HepG2 (cell line): Measurements from ENCODE around the gene CEP20. TPM values are rescaled to one million over a fixed set of nuclear protein-coding genes. Genes with fewer than 3 reads are reported as not detected.
A peak's percentile ranks its signal among the peaks of the same experiment; 100 is the strongest.

Source experiments
- MED1 ChIP-seq: sonication (generic); formaldehyde crosslinking; IDR thresholded peaks from 2 replicates; pipeline ENCODE4 v1.4.0; 2020; ENCODE audit warnings: missing genetic modification reagents
- NBN ChIP-seq: fragments of 450-650 bp; conservative IDR thresholded peaks from 2 replicates; pipeline ENCODE4 v1.6.1; 2017
- NONO ChIP-seq, 2 experiments: fragments of 450-650 bp in 1 of 2; sonication (generic) in 1 of 2; formaldehyde crosslinking in 1 of 2; IDR thresholded peaks in 1 of 2; conservative IDR thresholded peaks in 1 of 2; 2 replicates each; pipeline versions ENCODE4 v1.6.1 to v1.8.0; 2017 to 2022; ENCODE audit warnings: mild to moderate bottlenecking in 1 of 2, missing genetic modification reagents in 1 of 2, moderate library complexity in 1 of 2
- SALL1 ChIP-seq: sonication (generic); formaldehyde crosslinking; IDR thresholded peaks from 2 replicates; pipeline ENCODE4 v1.8.0; 2022; ENCODE audit warnings: mild to moderate bottlenecking, missing genetic modification reagents
- SP5 ChIP-seq: IDR thresholded peaks from 2 replicates; pipeline ENCODE4 v1.6.1; 2016; ENCODE audit warnings: low read depth, borderline replicate concordance
- TGIF2 ChIP-seq: IDR thresholded peaks from 2 replicates; pipeline ENCODE4 v1.6.1; 2016; ENCODE audit warnings: control low read depth, missing compliant biosample characterization
- ZNF777 ChIP-seq: sonication (generic); formaldehyde crosslinking; IDR thresholded peaks from 2 replicates; pipeline ENCODE4 v1.4.0; 2020; ENCODE audit warnings: missing genetic modification reagents
- ZNF883 ChIP-seq: sonication (generic); formaldehyde crosslinking; IDR thresholded peaks from 2 replicates; pipeline ENCODE4 v1.5.1; 2020; ENCODE audit warnings: mild to moderate bottlenecking, missing genetic modification reagents; ENCODE audit errors: not compliant biosample characterization
- polyA plus RNA-seq, 8 experiments: library from polyadenylated mRNA; depleted of rRNA in 3 of 8; stranded (reverse) in 7 of 8; unstranded in 1 of 8; fragments of >200 nt; fragmentation: Illumina TruSeq in 4 of 8; extraction: Trizol in 4 of 8; gene quantifications; 2 replicates each; pipeline versions ENCODE4 v1.2.1 to v1.2.3, GENCODE V29; 2011 to 2016; ENCODE audit warnings: low read depth in 4 of 8, missing spikeins in 1 of 8, mixed read lengths in 1 of 8; ENCODE audit not compliant: insufficient read depth in 1 of 8
- total RNA-seq, 5 experiments: library from RNA; depleted of rRNA; stranded (reverse); fragments of >200 nt; fragmentation: Illumina TruSeq; extraction: Trizol; gene quantifications; 2 replicates each; pipeline ENCODE4 v1.2.3, GENCODE V29; 2016; ENCODE audit warnings: low read depth in 1 of 5
- TF ChIP-seq, protein P1 (sequence below): sonication (generic); formaldehyde crosslinking; IDR thresholded peaks from 2 replicates; pipeline ENCODE4 v1.4.0; 2020; ENCODE audit warnings: mild to moderate bottlenecking, missing genetic modification reagents
- TF ChIP-seq, protein P2 (sequence below): sonication (generic); formaldehyde crosslinking; IDR thresholded peaks from 2 replicates; pipeline ENCODE4 v1.4.0; 2020; ENCODE audit warnings: mild to moderate bottlenecking, missing genetic modification reagents

CEP20 gene
- total and polyA plus RNA-seq, 2 of the 13 experiments (the other 11 are each of a cell fraction or from before 2014, with no cell fraction given), result 53.0 to 54.1 TPM

- TF ChIP-seq, protein P1, sequence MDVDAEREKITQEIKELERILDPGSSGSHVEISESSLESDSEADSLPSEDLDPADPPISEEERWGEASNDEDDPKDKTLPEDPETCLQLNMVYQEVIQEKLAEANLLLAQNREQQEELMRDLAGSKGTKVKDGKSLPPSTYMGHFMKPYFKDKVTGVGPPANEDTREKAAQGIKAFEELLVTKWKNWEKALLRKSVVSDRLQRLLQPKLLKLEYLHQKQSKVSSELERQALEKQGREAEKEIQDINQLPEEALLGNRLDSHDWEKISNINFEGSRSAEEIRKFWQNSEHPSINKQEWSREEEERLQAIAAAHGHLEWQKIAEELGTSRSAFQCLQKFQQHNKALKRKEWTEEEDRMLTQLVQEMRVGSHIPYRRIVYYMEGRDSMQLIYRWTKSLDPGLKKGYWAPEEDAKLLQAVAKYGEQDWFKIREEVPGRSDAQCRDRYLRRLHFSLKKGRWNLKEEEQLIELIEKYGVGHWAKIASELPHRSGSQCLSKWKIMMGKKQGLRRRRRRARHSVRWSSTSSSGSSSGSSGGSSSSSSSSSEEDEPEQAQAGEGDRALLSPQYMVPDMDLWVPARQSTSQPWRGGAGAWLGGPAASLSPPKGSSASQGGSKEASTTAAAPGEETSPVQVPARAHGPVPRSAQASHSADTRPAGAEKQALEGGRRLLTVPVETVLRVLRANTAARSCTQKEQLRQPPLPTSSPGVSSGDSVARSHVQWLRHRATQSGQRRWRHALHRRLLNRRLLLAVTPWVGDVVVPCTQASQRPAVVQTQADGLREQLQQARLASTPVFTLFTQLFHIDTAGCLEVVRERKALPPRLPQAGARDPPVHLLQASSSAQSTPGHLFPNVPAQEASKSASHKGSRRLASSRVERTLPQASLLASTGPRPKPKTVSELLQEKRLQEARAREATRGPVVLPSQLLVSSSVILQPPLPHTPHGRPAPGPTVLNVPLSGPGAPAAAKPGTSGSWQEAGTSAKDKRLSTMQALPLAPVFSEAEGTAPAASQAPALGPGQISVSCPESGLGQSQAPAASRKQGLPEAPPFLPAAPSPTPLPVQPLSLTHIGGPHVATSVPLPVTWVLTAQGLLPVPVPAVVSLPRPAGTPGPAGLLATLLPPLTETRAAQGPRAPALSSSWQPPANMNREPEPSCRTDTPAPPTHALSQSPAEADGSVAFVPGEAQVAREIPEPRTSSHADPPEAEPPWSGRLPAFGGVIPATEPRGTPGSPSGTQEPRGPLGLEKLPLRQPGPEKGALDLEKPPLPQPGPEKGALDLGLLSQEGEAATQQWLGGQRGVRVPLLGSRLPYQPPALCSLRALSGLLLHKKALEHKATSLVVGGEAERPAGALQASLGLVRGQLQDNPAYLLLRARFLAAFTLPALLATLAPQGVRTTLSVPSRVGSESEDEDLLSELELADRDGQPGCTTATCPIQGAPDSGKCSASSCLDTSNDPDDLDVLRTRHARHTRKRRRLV (CRISPR knock-in tag), result no peak
- TF ChIP-seq SALL1 (CRISPR knock-in tag) (peak; percentile 67), ZNF777 (no peak), NBN (no peak), MED1 (peak; percentile 64), SP5 (CRISPR knock-in tag) (peak; percentile 95), NONO (IDR thresholded peaks at IDR 0.05) (no peak), NONO (CRISPR knock-in tag; conservative IDR thresholded peaks at IDR 0.05) (0 out of 2 replicates have a peak, but pooled peaks have one; percentile 64), TGIF2 (CRISPR knock-in tag) (0 out of 2 replicates have a peak, but pooled peaks have one; percentile 47), ZNF883 (CRISPR knock-in tag) (peak; percentile 54)
- TF ChIP-seq, protein P2, sequence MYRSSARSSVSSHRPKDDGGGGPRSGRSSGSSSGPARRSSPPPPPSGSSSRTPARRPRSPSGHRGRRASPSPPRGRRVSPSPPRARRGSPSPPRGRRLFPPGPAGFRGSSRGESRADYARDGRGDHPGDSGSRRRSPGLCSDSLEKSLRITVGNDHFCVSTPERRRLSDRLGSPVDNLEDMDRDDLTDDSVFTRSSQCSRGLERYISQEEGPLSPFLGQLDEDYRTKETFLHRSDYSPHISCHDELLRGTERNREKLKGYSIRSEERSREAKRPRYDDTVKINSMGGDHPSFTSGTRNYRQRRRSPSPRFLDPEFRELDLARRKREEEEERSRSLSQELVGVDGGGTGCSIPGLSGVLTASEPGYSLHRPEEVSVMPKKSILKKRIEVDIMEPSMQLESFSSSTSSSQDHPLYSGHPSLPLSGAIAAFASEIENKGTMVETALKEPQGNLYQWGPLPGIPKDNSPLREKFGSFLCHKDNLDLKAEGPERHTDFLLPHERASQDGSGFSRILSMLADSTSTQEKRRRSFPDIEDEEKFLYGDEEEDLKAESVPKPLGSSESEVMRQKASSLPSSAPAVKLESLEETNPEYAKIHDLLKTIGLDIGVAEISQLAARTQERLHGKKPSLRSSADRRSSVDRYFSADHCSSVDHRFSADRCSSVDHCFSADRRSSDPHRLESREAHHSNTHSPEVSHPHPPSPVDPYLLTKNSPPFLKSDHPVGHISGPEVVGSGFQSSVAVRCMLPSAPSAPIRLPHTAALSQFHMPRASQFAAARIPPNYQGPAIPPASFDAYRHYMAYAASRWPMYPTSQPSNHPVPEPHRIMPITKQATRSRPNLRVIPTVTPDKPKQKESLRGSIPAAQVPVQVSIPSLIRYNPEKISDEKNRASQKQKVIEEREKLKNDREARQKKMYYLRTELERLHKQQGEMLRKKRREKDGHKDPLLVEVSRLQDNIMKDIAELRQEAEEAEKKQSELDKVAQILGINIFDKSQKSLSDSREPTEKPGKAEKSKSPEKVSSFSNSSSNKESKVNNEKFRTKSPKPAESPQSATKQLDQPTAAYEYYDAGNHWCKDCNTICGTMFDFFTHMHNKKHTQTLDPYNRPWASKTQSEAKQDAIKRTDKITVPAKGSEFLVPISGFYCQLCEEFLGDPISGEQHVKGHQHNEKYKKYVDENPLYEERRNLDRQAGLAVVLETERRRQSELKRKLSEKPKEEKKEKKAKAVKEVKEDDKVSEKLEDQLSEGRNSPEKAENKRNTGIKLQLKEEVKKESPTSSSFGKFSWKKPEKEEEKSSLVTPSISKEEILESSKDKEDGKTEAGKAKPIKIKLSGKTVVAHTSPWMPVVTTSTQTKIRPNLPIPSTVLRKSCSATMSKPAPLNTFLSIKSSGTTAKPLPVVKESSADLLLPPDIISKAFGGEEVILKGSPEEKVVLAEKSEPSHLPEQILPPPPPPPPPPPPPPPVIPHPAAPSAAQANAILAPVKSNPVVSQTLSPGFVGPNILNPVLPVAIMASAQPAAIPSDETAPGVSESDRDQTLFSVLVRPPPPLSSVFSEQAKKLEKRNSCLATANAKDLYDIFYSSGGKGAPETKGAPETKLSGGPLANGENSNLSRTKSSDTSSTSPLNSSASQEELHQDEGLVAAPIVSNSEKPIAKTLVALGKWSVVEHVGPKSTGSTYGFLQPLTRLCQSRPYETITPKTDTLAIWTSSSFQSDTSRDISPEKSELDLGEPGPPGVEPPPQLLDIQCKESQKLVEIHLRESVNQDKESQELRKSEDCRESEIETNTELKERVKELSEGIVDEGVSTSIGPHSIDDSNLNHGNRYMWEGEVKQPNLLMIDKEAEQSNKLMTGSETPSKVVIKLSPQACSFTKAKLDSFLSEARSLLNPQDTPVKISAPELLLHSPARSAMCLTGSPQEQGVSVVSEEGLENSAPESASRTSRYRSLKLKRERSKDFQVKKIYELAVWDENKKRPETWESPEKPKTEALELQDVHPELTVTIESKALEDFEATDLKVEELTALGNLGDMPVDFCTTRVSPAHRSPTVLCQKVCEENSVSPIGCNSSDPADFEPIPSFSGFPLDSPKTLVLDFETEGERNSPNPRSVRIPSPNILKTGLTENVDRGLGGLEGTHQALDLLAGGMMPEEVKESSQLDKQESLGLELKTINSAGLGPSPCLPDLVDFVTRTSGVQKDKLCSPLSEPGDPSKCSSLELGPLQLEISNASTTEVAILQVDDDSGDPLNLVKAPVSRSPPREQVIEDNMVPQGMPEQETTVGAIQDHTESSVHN (CRISPR knock-in tag), result no peak
Observed at GRCh38 chr16:15888072-15888976, at the start of gene CEP20 (continued).
